GM15510 (cell line): ENCODE data around the gene KRTAP12-1.

Source experiments
- POLR2A ChIP-seq: IDR thresholded peaks from 3 replicates; pipeline ENCODE4 v1.6.1; 2011; ENCODE audit warnings: borderline replicate concordance; ENCODE audit not compliant: insufficient read length; ENCODE audit errors: extremely low read depth

The KRTAP12-1 gene

DNA sequence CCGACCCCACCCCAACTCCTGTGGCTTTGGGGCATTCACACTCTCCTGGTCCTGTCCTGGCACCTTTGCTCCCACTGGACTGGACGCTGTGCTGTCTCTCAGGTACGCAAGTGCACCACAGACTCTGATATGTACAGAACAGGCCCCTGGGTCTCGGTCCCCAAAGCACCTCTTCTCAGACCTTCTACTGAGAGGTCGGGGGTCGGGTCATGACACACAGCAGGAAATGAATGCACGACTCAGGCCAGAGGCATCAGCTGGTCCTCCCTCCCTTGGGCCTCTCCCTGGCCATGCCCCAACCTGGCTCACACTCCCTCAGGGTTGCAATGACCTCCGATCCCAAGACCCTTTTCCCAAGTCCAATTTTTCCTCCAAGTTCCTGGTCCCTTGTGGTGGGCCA is 13.2 kb upstream of the KRTAP12-1 start:
- no peak for TF ChIP-seq POLR2A

DNA sequence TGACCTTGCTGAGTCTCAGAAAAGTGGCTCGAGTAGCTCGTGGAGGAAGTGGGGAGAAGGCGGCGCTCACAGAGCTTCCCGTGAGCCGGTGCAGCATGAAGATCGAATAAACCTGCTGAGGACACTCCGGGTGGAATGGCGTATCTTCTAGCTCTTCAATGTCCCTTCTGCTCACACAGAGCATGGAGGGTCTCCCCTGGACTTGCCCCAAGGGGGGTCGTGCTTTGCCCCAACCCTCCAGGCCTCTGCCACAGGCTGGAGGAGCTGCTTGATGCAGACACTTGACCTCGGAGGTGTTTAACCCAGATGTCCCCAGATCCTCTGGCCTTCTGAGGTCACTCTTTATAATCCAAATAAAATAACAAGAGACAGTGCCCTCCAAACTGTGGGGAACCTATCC is 12.8 kb upstream of the KRTAP12-1 start:
- no peak for TF ChIP-seq POLR2A

DNA sequence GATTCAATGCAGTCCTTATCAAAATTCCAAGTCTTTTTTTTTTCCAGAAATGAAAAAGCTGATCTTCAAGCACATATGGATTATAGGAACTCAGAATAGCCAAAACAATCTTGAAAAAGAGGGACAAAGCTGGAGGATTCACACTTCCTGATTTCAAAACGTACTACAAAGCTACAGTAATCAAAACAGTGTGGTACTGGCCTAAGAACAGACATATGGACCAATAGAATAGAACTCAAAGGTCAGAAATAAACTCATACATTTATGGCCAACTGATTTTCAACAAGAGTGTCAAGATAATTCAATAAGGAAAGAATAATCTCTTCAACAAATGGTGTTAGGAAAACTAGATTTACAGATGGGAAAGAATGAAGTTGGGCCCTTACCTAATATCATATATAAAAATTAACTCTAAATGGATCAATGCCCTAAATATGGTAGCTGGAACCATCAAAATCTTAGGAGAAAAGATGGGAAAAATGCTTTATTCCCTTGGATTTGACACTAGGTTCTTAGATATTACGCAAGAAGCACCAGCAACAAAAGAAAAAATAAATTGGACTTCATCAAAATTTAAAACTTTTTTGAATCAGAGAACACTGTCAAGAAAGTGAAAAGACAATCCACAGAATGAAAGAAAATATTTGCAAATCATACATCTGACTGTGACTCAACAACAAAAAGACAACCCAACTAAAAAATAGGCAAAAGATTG is 11.0 kb upstream of the KRTAP12-1 start:
- TF ChIP-seq POLR2A = no peak

DNA sequence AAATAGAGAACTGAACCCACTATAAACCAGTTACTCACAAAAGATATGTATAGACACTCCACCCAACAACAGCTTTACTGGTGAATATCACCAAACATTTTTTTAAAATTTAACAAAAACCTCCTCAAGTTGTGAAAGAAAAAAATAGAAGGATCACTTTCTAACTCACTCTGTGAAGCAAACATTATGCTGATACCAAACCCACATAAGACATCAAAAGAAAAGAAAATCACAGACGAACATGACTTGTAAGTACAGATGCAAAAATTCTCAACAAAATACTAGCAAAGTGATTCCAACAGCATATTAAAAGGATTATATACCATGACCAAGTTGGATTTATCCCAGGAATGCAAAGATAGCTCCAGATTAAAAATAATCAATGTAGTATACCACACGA is 9.7 kb upstream of the KRTAP12-1 start:
- no peak for TF ChIP-seq POLR2A

DNA sequence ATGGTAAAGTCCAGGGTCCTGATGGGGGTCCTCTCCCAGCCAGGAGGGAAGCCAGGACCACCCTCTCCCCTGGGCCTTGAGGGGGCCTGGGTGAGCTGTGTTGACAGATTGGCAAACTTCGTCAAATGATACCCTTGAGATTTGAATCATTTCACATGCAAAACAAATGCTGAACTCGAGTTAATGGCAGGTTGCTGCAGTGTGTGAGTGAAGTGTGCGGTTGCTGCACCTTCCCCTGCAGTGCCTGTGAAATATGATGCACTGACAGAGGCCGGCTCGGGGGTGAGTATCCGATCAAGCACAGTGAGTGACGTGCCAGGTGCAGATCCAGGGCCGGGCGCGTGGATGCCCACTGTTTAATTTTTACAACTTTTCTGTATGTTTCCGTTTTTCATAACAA is 5.7 kb upstream of the KRTAP12-1 start:
- no peak for TF ChIP-seq POLR2A

DNA sequence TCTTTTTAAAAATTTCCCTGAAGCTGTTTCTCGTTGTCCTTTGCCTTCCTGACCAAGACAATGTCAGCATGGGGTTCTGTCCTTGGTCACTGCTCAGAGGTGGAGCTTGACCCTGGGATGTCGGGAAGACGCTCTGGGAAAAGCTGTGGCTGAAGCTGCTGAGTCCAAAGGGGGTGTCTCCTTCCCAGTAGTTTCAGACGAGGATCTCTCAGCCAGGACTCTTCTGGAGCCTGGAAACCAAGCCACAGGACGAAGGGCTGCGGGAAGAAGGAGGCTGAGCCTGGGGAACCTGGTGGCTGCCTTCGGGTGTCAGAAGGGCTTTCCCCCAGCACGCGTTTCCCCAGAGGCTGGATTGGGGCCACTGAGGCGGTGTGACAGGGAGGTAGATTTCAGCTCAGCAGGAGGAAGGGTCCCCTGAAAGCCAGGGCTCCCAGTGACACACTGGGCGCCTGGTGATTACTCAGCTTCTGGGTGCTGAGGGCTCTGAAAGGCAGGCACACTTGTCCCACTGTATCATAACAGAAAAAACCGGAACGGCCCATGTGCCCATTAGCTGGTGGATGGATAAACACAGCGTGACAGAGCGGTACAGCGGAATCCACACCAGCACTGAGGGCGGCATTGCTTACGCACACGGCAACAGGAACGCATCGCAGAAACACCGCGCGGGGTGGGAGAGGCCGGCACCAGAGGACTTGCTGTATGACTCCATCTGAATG is 5.0 kb upstream of the KRTAP12-1 start:
- TF ChIP-seq POLR2A = no peak

DNA sequence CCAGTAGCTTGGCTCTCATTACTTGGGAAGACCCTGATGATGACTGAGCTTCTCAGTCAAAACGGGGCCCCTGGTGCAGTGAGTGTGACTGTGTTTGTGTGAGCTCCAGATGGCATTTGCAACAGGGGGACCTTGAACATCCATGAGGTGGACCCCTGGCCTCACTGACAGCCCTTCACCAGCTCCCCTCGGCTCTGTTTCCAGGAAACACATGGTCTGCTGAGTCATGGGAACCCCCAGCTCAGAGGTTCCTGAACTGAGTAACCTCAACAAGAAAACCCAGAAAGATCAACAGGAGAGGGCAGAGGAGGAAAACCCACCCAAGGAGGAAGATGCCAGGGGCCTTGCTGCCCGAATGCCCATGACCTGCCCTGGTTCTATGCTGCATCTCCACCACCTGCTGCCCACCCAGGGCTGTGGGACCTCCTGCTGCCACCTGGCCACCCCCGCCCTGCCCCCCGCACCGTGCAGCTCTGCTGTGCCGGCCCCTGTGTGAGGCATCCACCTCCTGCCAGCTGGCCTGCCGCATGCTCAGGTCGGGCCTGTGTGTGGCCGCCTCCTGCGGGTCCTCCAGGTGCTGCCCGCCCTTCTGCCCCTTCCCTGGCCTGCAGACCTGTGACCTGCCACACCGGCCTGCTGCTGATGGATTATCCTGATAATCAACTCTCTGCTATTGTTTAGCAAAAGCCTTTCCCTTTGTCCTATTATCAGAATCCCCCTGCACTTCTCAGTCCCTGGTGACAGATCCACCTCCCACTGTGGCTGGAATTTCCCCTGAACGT is 4.2 kb upstream of the KRTAP12-1 start:
- no peak for TF ChIP-seq POLR2A

DNA sequence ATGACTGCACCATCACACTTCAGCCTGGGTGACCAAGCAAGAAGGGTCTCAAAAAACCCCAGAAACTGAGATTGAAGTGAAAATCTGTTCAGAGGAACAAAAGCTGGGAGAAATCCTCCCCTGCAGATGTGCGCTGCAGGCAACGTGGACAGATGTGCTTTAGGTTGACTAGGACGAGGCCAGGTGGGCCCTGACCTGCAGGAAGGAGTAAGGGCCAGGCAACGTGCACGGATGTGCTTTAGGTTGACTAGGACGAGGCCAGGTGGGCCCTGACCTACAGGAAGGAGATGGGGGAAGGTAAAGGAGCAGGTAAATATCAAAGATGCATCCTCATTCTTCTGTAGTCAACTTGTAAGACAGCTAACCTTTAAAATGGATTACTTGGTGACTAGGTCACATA is 2.5 kb upstream of the KRTAP12-1 start:
- no peak for TF ChIP-seq POLR2A

DNA sequence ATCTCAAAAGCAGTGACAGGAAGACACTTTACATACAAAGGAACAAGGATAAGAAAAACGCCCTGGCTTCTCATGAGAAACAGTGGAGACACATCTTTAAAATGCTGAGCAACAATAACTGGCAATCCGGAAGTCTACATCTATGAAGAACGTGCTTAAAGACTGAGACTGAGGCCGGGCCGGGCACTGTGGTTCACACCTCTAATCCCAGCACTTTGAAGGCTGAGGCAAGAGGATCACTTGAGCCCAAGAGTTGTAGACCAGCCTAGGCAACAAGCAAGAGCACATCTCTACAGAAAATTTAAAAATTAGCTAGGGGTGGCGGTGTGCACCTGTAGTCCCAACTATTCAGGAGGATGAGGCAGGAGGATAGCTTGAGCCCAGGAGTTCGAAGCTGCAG is 2.1 kb upstream of the KRTAP12-1 start:
- no peak for TF ChIP-seq POLR2A

DNA sequence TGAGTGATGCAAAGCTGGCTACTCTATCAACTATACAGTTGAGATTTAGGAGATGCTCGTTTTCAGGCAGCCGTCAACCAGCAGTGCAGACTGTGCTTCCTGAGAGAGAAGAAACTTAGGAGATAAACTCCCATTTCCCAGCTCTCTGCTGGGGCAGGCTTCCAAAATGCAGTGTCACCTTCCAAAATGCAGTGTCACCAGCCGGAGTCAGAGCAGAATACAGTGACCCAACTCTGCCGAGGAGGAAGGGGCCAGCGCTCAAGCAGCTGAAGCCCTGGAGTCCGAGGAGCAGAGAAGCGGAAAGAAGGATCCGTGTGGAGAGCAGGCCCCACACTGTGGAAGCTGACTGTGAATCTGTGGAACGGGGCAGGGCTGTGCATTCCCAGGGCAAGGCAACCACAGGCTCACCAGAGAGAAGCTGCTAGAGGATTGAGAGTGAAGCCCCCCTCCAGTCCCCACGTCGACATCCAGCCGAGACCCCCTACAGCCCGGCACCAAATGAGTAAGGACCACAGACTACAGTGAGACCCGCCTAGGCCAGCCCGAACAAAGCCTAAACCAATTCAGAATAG is 703 bp upstream of the KRTAP12-1 start:
- no peak for TF ChIP-seq POLR2A

DNA sequence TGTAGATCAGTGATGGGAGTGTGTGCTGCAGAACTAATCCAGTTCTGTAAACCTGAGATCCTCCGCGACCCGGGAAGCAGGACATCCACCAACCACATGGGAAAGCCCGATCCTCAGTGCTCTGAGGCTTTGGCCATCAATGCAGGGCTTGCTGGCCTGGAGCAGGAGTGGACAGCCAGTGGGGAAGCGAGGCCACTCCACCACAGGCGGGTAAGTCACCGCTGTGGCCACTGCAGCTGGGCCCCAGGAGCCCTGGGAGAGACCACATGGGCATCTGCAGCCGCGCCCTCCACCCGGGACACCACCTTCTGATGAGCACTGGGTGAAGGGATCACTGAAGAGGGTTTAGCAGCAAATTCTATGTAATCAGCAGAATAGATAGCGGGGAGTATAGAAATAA is 811 bp downstream of the KRTAP12-1 start:
- TF ChIP-seq POLR2A = no peak

DNA sequence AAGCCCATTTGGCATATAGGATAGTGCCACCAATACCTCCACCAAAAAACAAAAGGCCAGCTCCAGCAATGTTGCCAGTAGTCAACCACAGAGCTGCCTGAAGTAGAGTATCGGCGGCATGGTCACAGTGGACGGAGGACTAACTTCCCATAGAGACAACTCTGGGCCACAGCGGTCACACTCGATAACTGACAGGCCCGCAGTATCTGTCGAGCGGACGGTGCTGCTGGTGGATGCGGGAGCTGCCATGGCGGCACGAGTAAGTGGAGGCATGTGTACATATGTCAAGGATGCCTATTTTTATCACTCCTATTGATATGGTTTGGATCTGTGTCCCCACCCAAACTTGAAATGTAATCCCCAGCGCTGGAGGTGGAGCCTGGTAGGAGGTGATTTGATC is 4.1 kb downstream of the KRTAP12-1 start:
- no peak for TF ChIP-seq POLR2A

DNA sequence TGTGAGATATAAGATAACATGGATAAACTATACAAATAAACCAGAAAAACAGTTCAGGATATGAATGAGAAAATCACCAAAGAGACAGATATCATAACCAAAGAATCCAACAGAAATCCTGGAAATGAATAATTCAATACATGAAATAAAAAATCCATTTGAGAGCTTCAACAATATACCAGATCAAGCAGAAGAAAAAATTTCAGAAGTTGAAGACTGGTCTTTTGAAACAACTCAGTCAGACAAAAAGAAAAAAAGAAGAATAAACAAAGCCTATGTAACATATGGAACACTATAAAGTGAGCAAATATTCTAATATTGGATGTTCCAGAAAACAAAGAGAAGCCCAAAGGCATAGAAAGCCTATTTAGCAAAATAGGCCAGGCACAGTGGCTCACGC is 10.1 kb downstream of the KRTAP12-1 start:
- no peak for TF ChIP-seq POLR2A

DNA sequence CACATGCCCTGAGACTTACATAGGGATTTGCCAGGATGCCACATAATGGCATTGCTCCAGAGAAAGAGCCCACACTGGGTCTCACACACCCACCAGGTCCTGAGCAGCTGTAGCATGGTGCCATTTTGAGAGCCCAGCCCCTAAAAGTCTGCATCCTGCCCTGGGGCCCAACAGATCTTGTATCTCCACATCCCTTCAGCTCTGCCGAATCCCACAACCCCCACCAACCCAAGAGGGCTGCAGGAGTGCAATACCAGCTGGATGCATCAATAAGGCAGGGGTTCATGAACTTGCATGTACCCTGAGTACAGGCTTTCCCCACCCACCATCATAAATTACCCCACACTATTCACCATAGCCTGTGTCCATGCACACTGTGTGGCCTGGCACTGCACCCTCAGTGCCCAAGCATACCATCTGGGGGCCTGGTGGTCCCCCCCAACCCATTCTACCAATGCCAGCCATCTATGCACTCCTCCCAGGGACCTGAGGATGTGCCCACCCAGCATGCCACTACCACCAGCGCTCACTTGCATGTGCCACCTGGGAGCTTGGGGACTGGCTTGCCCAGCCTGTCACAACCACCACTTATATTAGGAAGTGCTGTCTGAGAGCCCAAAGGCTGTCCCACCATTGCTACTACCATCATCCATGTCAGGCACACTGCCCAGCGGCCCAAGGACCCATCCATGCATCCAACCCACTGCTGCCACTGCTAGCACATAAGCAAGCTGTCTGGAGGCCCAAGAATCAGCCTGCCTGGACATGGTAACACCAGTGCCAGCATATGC is 11.1 kb downstream of the KRTAP12-1 start:
- no peak for TF ChIP-seq POLR2A
